Left lung (tissue), 10 donors: ENCODE results near the gene MOGAT1. TPM values are rescaled to one million over a fixed set of nuclear protein-coding genes. Genes with fewer than 3 reads are reported as not detected.
A peak's percentile ranks its signal among the peaks of the same experiment; 100 is the strongest.
"Not testable (repeated sequence)": the region's sequence is repeated elsewhere in the genome, so short reads cannot be mapped to it uniquely, and the experiment has no call there.

Experiments
- ATAC-seq: fragments of 200-7000 bp; cut with Tn5 transposase; one replicate; pipeline ENCODE4 v1.9.1; 2020; ENCODE audit warnings: moderate library complexity
- DNase-seq, 4 donors: peaks; one replicate each; pipeline ENCODE4 v3.0.0-alpha.2; 2013 to 2020
- H3K27ac ChIP-seq, 2 donors: fragments of 200-600 bp; sonication (generic) in 1 of 2; one replicate each; pipeline versions ENCODE4 v1.5.0 to v1.8.0; 2020 to 2021
- H3K27me3 ChIP-seq, 2 donors: fragments of 200-600 bp; sonication (generic) in 1 of 2; one replicate each; pipeline versions ENCODE4 v1.5.0 to v1.8.0; 2020 to 2021
- H3K36me3 ChIP-seq, 2 donors: fragments of 200-600 bp; sonication (generic) in 1 of 2; one replicate each; pipeline versions ENCODE4 v1.5.0 to v1.8.0; 2020 to 2021
- H3K4me1 ChIP-seq, 2 donors: fragments of 200-600 bp; one replicate each; pipeline ENCODE4 v1.8.0; 2021
- H3K4me3 ChIP-seq, 2 donors: fragments of 200-600 bp; sonication (generic) in 1 of 2; one replicate each; pipeline versions ENCODE4 v1.5.0 to v1.8.0; 2020 to 2021; ENCODE audit warnings: mild to moderate bottlenecking in 1 of 2
- H3K9me3 ChIP-seq, 2 donors: fragments of 200-600 bp; sonication (generic) in 1 of 2; one replicate each; pipeline versions ENCODE4 v1.5.0 to v1.8.0; 2020 to 2021
- intact Hi-C, 2 donors: fragments of 100-400 bp; cut with DNase I; formaldehyde crosslinking; loops; one replicate each; pipeline versions ENCODE4 v1.11.2 to v1.14.2; 2022
- polyA plus RNA-seq, 6 donors: library from polyadenylated mRNA; unstranded; fragments of 120-200 nt; gene quantifications; one replicate each; pipeline ENCODE4 v1.2.1, GENCODE V29; 2013; ENCODE audit not compliant: insufficient read length in 6 of 6
- total RNA-seq, 2 donors: library from RNA; stranded (reverse); fragmentation: NEBNext Ultra II Directional; extraction: Animal tissue kit (Norgen Biotek cat#: 25700); gene quantifications; one replicate each; pipeline ENCODE4 v1.2.1, GENCODE V29; 2021
- TF ChIP-seq, protein P1 (sequence below), 2 donors: fragments of 200-600 bp; sonication (generic) in 1 of 2; IDR thresholded peaks; one replicate each; pipeline versions ENCODE4 v1.5.0 to v1.8.0; 2021; ENCODE audit warnings: antibody characterized with exemption in 2 of 2
- donor health status: DM: no; HTN: yes; CAD: no.
- donor health status: DM: no; HTN: no; CAD: no.

The MOGAT1 gene
- total and polyA plus RNA-seq, 8 donors = 0.26 TPM; not detected in 7

DNA sequence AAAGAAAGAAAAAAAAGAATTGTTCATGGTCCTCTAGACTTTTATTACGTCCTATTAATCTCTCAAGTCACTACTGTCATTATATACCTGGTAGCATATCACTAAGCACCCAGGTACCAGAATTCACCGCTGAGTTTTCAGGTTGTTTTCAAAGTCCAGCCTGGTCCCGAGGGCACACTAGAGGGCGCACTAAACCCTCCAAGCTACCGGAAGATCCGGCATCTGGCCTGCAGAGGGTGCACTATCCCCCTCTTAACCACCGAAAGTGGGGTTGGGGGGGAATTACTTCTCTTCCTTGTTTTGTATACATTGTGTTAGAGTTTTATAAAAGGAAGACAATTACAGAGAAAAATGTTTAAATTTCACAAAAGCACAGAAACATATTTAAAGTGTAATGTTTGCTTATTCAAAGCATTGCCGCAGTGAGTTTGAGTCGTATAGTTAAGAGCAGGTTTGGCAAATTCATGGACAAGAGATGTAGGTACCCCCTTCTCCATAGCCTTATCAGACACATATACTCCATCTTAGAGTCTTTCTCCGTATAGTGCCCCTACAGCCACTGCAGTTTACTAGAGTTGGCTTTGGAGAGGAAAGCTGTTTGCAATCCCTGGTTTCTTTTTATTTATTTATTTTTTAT, 19.2 kb downstream of the MOGAT1 start:
- no peak overlapping the region for H3K4me3 ChIP-seq
- no peak overlapping the region for H3K27ac ChIP-seq
- no peaks in the 10 kb centered on the region for H3K9me3 ChIP-seq
- peak; percentile 98 for ATAC-seq
- H3K4me1 ChIP-seq = peaks cover 4 to 12% of the 10 kb centered on the region in 2 donors
- intact Hi-C loops = no loop called here
- no peaks in the 10 kb centered on the region for H3K27me3 ChIP-seq
- peak; percentile 61 to 84 (median 78) for DNase-seq
- no peaks in the 10 kb centered on the region for H3K36me3 ChIP-seq
- TF ChIP-seq, protein P1, sequence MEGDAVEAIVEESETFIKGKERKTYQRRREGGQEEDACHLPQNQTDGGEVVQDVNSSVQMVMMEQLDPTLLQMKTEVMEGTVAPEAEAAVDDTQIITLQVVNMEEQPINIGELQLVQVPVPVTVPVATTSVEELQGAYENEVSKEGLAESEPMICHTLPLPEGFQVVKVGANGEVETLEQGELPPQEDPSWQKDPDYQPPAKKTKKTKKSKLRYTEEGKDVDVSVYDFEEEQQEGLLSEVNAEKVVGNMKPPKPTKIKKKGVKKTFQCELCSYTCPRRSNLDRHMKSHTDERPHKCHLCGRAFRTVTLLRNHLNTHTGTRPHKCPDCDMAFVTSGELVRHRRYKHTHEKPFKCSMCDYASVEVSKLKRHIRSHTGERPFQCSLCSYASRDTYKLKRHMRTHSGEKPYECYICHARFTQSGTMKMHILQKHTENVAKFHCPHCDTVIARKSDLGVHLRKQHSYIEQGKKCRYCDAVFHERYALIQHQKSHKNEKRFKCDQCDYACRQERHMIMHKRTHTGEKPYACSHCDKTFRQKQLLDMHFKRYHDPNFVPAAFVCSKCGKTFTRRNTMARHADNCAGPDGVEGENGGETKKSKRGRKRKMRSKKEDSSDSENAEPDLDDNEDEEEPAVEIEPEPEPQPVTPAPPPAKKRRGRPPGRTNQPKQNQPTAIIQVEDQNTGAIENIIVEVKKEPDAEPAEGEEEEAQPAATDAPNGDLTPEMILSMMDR (IDR thresholded peaks at IDR 0.05) = peak; percentile 90 to 96

DNA sequence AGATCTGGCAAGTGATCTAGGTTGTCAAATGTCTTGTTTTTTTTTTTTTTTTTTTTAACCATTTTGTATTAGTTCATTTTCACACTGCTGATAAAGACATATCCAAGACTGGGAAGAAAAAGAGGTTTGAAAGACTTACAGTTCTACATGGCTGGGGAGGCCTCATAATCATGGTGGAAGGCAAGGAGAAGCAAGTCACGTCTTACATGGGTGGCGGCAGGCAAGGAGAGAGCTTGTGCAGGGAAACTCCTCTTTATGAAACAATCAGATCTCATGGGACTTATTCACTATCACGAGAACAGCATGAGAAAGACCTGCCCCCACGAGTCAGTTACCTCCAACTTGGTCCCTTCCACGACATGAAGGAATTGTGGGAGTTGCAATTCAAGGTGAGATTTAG, 22.0 kb downstream of the MOGAT1 start:
- H3K27me3 ChIP-seq, H3K4me3 ChIP-seq, H3K36me3 ChIP-seq, ATAC-seq, H3K9me3 ChIP-seq, H3K27ac ChIP-seq, intact Hi-C loops, DNase-seq: not testable (repeated sequence)
- H3K4me1 ChIP-seq = peaks cover 4 to 12% of the 10 kb centered on the region in 2 donors

DNA sequence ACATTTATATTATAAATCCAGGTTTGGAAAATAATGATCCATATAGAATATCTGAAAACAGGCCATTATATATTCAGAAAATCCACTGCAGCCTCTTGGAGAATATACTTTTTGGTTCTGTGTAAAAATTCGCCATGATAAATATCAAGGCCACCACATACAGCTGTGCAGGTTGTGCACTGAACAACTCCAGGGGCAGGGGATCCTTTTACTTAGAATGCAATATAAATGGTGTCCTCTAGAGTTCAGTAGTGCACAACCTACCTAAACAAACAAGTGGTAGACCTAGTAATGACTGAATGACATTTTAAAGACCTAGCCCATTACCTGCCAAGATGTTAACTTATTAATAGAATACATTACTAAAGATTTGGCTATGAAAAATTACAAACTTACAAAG, 22.4 kb downstream of the MOGAT1 start:
- Histone ChIP-seq H3K27me3 (no peaks in the 10 kb centered on the region), H3K36me3 (no peaks in the 10 kb centered on the region), H3K27ac (no peak overlapping the region), H3K9me3 (no peaks in the 10 kb centered on the region), H3K4me3 (no peak overlapping the region), H3K4me1 (peaks cover 4 to 12% of the 10 kb centered on the region in 2 donors)
- intact Hi-C loops = no loop called here
- TF ChIP-seq, protein P1 (IDR thresholded peaks at IDR 0.05) = peak in 1 of 2 donors; percentile 9
- DNase-seq (no peak), ATAC-seq (peak; percentile 28)

DNA sequence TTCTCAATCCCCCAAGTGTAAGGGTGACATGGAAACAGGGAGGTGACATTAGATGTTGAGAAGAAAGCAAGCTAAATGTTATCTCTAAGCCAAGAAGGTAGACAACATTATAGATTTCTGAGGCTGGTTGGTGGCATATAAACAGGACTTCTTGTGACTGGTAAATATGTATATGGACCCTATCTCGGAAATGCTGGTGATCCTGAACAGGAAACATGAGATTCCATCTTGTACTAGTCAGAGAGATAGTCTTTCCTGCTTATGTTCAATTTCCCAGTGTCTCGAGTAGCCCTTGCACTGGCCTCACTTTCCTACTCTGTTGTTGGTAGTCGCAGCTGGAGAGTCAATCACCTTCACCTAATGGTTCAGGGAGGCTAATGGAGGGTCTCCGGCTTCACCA, 26.8 kb downstream of the MOGAT1 start:
- Histone ChIP-seq H3K27me3 (no peaks in the 10 kb centered on the region), H3K4me3 (no peak overlapping the region), H3K27ac (no peak overlapping the region), H3K9me3 (no peaks in the 10 kb centered on the region), H3K4me1 (no peaks in the 10 kb centered on the region), H3K36me3 (no peaks in the 10 kb centered on the region)
- TF ChIP-seq, protein P1 (IDR thresholded peaks at IDR 0.05) = no peak
- intact Hi-C loops = no loop called here
- no peak for ATAC-seq
- DNase-seq = no peak

DNA sequence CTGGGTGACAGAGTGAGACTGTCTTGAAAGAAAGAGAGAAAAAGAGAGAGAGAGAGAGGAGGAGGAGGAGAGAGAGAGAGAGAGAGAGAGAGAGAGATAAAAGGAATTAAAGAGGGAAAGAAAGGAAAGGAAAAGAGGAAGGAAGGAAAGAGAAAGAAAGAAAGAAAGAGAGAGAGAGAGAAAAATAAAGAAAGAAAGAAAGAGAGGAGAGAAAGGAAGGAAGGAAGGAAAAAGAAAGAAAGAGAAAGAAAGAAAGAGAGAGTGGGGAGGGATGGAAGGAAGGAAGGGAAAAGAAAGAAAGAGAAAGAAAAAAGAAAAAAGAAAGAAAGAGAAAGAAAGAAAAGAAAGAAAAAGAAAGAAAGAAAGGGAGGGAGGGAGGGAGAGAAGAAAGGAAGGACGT, 29.8 kb downstream of the MOGAT1 start:
- TF ChIP-seq, protein P1 (IDR thresholded peaks at IDR 0.05) = no peak
- intact Hi-C loops = loop anchor here in 1 of 2 donors (10.0 kb wide), 1 partner anchor 94 kb away; no protein-coding TSS in a partner anchor
- Histone ChIP-seq H3K9me3 (no peaks in the 10 kb centered on the region), H3K4me3 (no peak overlapping the region), H3K4me1 (no peaks in the 10 kb centered on the region), H3K27me3 (no peaks in the 10 kb centered on the region), H3K27ac (no peak overlapping the region), H3K36me3 (no peaks in the 10 kb centered on the region)
- no peak for ATAC-seq
- no peak for DNase-seq

DNA sequence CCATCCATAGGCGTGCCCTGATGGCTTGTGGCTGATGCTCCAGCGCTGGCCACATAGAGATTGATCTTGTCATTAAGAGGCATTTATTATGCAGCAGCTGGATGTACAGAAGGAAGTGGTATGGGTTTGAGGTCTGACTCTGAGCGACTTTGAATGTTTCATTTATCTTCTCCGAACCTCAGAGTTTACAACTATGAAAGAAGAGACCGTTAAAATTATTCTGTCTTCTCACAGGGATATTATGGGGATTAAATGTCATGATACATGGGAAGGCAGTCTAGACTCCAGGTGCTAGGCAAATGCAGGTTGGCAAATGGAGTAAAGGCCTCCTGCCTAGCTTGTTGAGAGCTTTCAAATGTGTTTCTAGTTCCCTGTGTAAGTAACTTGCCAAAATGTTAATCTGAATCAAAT, 30.3 kb downstream of the MOGAT1 start:
- Histone ChIP-seq H3K27me3 (no peaks in the 10 kb centered on the region), H3K36me3 (no peaks in the 10 kb centered on the region), H3K9me3 (no peaks in the 10 kb centered on the region), H3K4me1 (no peaks in the 10 kb centered on the region), H3K27ac (no peak overlapping the region), H3K4me3 (no peak overlapping the region)
- TF ChIP-seq, protein P1 (IDR thresholded peaks at IDR 0.05) = no peak
- intact Hi-C loops = loop anchor here in 1 of 2 donors (10.0 kb wide), 1 partner anchor 93 kb away; no protein-coding TSS in a partner anchor
- DNase-seq (no peak), ATAC-seq (no peak)
